GM12891 (cell line): ENCODE data around the gene GYS1.

ENCODE experiments used
- POLR2A ChIP-seq: IDR thresholded peaks from 2 replicates; pipeline ENCODE4 v1.6.1; 2011; ENCODE audit warnings: low read depth, low read length, control low read depth
- POLR2AphosphoS5 ChIP-seq: IDR thresholded peaks from 2 replicates; pipeline ENCODE4 v1.6.1; 2011; ENCODE audit warnings: low read depth, low read length, control low read depth
- SPI1 ChIP-seq: IDR thresholded peaks from 2 replicates; pipeline ENCODE4 v1.6.1; 2011; ENCODE audit warnings: low read depth, low read length, control low read depth
- TAF1 ChIP-seq: IDR thresholded peaks from 2 replicates; pipeline ENCODE4 v1.6.1; 2011; ENCODE audit warnings: low read depth, low read length, control low read depth

GRCh38 chr19:48921721-48922500 is 71.2 kb downstream of the GYS1 start:
- no peak for TF ChIP-seq TAF1
- TF ChIP-seq POLR2A = no peak
- no peak for TF ChIP-seq POLR2AphosphoS5
- TF ChIP-seq SPI1 = no peak
